Thoracic aorta (tissue), 2 donors: ENCODE data around the gene TVP23C. TPM values are rescaled to one million over a fixed set of nuclear protein-coding genes. Genes with fewer than 3 reads are reported as not detected.
A peak's percentile ranks its signal among the peaks of the same experiment; 100 is the strongest.

ENCODE experiments used
- ATAC-seq: fragments of 150-250 bp; one replicate; pipeline ENCODE4 v1.8.0; 2017; ENCODE audit warnings: low read depth; ENCODE audit not compliant: insufficient number of reproducible peaks, low FRiP score
- DNase-seq: peaks from one replicate; pipeline ENCODE4 v3.0.0-alpha.2; 2020; ENCODE audit warnings: low spot score
- H3K27ac ChIP-seq, 2 donors: fragments of 200-600 bp; sonication (generic); 1 replicate in 1 of 2; 2 replicates in 1 of 2; pipeline ENCODE4 v1.5.1; 2016; ENCODE audit warnings: mild to moderate bottlenecking in 2 of 2, moderate library complexity in 2 of 2
- H3K27me3 ChIP-seq: fragments of 200-600 bp; sonication (generic); replicated peaks from 2 replicates; pipeline ENCODE4 v1.6.0; 2016; ENCODE audit warnings: mild to moderate bottlenecking; ENCODE audit not compliant: insufficient read depth
- H3K36me3 ChIP-seq: fragments of 200-600 bp; sonication (generic); one replicate; pipeline ENCODE4 v1.5.1; 2016
- H3K4me1 ChIP-seq, 2 donors: fragments of 200-600 bp; sonication (generic); 1 replicate in 1 of 2; 2 replicates in 1 of 2; pipeline versions ENCODE4 v1.5.1 to v1.6.0; 2016; ENCODE audit warnings: low read depth in 2 of 2, mild to moderate bottlenecking in 1 of 2; ENCODE audit not compliant: control insufficient read depth in 1 of 2
- H3K4me3 ChIP-seq: fragments of 200-600 bp; sonication (generic); 2 replicates; pipeline ENCODE4 v1.5.1; 2016; ENCODE audit warnings: mild to moderate bottlenecking
- H3K9me3 ChIP-seq: fragments of 200-600 bp; sonication (generic); 2 replicates; pipeline ENCODE4 v1.5.1; 2016
- total RNA-seq, 2 donors: library from RNA; depleted of rRNA; stranded (reverse); fragments of >200 nt; gene quantifications; one replicate each; pipeline versions ENCODE4 v1.1.0 to v1.2.3, GENCODE V29; 2016
- TF ChIP-seq, protein P1 (sequence below): fragments of 200-600 bp; sonication (generic); IDR thresholded peaks from one replicate; pipeline ENCODE4 v1.5.1; 2019; ENCODE audit warnings: antibody characterized with exemption

The TVP23C gene
- total RNA-seq, 2 donors from 2014 or later: 27.1 to 52.5 TPM

DNA sequence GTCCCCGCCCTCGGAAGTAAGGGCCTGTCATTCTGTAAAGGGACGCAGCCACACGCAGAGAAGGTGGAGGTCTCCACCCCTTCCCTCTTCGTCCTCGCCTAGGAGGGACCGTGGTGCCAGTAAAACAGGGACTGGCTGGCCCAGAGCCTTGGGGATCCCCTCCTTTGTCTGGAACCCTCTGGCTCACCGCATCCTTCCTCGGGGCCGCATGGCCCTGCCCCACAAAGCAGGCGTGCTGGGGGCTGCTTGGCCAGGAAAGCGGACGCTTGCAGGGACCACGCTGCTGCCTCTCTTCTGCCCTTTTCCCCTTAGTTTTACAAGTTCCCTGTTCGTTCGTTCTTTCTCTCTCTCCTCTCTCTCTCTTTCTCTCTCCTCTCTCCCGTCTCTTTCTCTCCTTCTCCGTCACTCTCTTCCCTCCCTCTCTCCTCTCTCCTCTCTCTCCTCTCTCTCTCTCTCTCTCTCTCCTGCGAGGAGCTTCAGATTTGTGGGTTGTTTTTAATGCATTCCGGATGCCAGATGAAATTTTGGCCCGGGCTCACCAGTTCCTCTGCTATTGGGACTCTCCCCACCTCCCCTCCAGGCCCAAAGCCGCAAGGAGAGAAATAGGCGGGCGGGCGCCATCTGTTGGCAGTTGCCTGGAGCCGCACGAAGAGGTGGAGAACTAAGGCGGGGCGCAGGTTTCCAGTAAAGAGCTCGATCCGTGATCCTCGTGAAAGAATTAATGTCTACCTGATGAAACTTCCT, 60.7 kb downstream of the TVP23C start:
- H3K27ac ChIP-seq: peak overlapping the region; percentile 65 to 81
- no peaks in the 10 kb centered on the region for H3K27me3 ChIP-seq
- ATAC-seq (peak; percentile 84), DNase-seq (peak; percentile 80)
- no peaks in the 10 kb centered on the region for H3K36me3 ChIP-seq
- H3K9me3 ChIP-seq: no peaks in the 10 kb centered on the region
- H3K4me3 ChIP-seq: peak overlapping the region; percentile 72
- TF ChIP-seq, protein P1, sequence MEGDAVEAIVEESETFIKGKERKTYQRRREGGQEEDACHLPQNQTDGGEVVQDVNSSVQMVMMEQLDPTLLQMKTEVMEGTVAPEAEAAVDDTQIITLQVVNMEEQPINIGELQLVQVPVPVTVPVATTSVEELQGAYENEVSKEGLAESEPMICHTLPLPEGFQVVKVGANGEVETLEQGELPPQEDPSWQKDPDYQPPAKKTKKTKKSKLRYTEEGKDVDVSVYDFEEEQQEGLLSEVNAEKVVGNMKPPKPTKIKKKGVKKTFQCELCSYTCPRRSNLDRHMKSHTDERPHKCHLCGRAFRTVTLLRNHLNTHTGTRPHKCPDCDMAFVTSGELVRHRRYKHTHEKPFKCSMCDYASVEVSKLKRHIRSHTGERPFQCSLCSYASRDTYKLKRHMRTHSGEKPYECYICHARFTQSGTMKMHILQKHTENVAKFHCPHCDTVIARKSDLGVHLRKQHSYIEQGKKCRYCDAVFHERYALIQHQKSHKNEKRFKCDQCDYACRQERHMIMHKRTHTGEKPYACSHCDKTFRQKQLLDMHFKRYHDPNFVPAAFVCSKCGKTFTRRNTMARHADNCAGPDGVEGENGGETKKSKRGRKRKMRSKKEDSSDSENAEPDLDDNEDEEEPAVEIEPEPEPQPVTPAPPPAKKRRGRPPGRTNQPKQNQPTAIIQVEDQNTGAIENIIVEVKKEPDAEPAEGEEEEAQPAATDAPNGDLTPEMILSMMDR: peak; percentile 86
- peaks cover 3 to 15% of the 10 kb centered on the region in 2 donors for H3K4me1 ChIP-seq

DNA sequence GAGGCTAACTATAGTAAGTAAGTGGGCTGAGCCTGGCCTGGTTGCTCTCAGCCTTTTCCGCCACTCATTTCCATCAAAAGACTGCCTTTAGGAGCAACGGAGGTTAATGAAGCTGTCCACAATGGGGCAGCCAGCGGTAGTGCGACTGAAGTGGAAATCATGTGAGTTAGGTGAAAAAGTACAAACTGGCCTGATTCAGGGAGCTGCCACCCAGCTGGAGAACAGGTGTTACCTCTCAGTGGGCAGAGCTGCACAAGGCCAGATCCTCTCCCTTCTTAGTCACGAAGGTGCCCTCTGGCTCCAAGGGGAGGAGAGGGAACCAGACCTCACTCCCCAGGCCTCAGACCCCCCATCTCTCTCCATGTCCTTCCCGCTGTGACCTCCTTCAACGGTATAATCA, 61.5 kb downstream of the TVP23C start:
- Histone ChIP-seq H3K4me3 (no peak overlapping the region), H3K9me3 (no peaks in the 10 kb centered on the region), H3K4me1 (peaks cover 3 to 15% of the 10 kb centered on the region in 2 donors), H3K27ac (peak overlapping the region in 1 of 2 donors; percentile 81), H3K27me3 (no peaks in the 10 kb centered on the region), H3K36me3 (no peaks in the 10 kb centered on the region)
- no peak for DNase-seq
- TF ChIP-seq, protein P1: no peak
- no peak for ATAC-seq

DNA sequence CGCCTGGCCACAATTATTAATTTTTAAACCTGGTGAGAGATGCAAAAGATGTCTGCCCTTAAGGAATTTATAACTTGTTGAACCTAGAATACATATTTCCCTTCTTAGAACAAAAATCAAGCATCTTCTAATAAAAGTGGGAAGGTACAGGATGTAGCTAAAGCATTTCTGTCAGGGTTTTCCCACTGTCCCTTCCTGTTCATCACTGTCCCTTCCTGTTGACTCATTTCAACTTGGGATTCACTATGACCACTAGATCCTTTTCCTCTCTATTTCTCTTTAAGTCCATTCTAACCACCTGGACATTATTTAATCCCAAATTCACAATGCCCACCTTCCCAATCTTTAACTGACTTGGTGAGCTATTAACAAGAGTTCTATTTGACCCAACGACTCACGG, 62.0 kb downstream of the TVP23C start:
- H3K27ac ChIP-seq: no peak overlapping the region
- peaks cover 3 to 15% of the 10 kb centered on the region in 2 donors for H3K4me1 ChIP-seq
- TF ChIP-seq, protein P1: no peak

DNA sequence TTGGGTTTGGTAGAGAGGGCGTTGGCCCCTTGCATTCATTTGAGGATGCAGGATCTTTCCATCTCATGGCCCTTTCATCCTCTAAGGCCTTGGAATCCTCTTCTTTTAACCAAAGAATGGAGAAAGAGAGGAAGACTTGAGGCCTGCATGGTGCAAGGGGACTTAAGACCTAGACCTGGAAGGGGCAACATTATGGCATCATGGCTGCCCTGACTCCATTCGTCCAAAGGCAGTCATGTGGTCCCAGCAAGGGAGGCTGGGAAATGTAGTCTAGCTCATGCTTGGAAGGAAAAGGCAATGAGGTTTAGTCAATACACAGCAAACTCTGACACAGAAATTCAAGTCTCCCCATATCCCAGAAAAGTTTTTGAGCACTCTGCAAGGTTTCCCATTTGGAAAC, 65.2 kb downstream of the TVP23C start:
- Histone ChIP-seq H3K36me3 (no peaks in the 10 kb centered on the region), H3K27me3 (no peaks in the 10 kb centered on the region), H3K4me3 (no peak overlapping the region), H3K9me3 (no peaks in the 10 kb centered on the region), H3K27ac (no peak overlapping the region), H3K4me1 (peaks cover 2 to 13% of the 10 kb centered on the region in 2 donors)
- TF ChIP-seq, protein P1: no peak
- no peak for ATAC-seq
- DNase-seq: no peak

More for the DNA sequence above, 62.0 kb downstream of the TVP23C start:
- Histone ChIP-seq H3K9me3 (no peaks in the 10 kb centered on the region), H3K4me3 (no peak overlapping the region), H3K27me3 (no peaks in the 10 kb centered on the region), H3K36me3 (no peaks in the 10 kb centered on the region)
- DNase-seq (no peak), ATAC-seq (no peak)

DNA sequence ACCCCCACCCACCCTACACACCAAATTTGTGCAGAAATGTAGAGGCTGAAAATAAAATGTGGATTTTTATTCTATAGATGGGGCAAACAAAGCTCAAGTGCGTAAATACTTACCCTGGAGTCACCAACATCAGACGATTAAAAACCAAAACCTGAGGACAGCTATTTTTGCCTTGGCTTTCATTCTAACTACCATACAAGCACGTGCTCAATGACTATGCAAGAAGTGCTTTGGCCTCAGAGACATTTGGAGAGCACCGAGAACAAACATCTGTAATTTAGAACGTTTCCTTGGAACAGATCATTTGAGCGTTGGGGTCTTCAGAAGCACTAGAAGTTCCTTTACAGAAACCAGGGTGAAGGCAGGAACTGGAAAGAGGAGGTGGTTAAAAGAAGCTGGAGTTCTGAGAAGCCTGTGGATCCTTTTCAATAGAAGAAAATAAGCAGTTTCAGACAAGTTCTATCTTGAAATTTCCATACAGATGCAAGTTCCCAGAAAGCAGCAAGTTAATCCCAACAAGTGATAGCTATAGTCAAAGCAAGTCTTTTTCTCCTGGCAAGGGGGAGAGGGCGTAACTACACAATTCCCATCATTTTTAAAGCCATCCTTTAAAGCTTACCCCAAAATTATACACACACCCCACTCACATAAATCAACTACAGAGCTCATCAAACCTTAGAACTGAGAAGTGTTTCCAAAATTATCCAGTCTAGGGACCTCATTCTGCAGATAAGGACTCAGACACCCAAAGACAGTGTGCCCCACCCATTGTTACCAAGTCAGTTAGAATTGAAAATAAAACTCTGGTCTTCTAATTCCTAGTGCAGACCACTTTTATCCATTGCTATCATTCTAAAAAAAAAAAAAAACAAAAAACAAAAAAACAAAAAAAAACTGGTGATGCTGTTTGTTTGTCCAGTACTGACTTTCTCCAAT, 66.3 kb downstream of the TVP23C start:
- no peaks in the 10 kb centered on the region for H3K27me3 ChIP-seq
- H3K27ac ChIP-seq: no peak overlapping the region
- TF ChIP-seq, protein P1: no peak
- no peak for ATAC-seq
- no peaks in the 10 kb centered on the region for H3K36me3 ChIP-seq
- no peak for DNase-seq
- H3K4me3 ChIP-seq: no peak overlapping the region
- H3K9me3 ChIP-seq: no peaks in the 10 kb centered on the region
- peaks cover 0 to 5% of the 10 kb centered on the region in 2 donors for H3K4me1 ChIP-seq
